Fibroblast of lung (primary cell): ENCODE results near the gene LGALS1.

Source experiments
- EZH2 ChIP-seq: IDR thresholded peaks from 2 replicates; pipeline ENCODE4 v1.5.1; 2012; ENCODE audit warnings: low read length, control low read depth, mild to moderate bottlenecking; ENCODE audit errors: missing control alignments
- TF ChIP-seq, protein P1 (sequence below), 2 donors: IDR thresholded peaks in 1 of 2; conservative IDR thresholded peaks in 1 of 2; 1 replicate in 1 of 2; 2 replicates in 1 of 2; pipeline ENCODE4 v1.5.1; 2011 to 2012; ENCODE audit warnings: low read length in 2 of 2, control low read depth in 1 of 2, inconsistent platforms in 1 of 2, low read depth in 1 of 2, mild to moderate bottlenecking in 1 of 2

DNA sequence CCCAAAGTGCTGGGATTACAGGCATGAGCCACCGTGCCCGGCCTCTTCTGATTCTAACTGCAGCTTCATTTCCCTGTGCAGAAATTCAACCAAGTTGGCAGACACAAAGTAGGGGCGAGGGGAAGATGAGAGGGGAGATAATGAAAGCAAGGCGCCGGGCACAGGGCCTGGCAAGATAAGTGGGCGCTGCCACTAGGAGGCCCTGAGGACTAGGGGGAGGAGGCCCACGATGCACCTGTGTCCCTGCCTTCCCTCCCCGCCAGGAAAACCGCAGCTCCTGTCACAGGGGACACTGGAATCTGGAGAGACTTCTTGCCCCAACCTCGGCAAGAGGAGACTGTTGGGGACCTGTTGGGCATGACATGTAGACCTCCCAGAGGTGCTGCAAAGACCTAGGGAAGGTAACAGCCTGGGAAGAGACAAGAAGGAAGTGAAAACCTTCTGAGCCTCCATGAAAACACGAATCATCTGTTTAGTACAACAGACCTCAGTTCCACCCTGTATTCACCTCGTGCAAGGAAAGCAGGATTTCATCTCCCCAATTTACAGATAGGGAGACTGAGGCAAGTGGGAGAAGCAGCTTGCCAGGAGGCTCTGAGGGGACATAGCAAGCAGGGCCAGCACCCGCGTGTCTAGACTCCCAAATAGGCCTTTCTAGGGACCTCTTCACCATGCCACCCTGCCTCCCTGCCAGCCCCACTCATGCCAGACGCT lies 3.1 kb upstream of the LGALS1 start:
- TF ChIP-seq, protein P1, sequence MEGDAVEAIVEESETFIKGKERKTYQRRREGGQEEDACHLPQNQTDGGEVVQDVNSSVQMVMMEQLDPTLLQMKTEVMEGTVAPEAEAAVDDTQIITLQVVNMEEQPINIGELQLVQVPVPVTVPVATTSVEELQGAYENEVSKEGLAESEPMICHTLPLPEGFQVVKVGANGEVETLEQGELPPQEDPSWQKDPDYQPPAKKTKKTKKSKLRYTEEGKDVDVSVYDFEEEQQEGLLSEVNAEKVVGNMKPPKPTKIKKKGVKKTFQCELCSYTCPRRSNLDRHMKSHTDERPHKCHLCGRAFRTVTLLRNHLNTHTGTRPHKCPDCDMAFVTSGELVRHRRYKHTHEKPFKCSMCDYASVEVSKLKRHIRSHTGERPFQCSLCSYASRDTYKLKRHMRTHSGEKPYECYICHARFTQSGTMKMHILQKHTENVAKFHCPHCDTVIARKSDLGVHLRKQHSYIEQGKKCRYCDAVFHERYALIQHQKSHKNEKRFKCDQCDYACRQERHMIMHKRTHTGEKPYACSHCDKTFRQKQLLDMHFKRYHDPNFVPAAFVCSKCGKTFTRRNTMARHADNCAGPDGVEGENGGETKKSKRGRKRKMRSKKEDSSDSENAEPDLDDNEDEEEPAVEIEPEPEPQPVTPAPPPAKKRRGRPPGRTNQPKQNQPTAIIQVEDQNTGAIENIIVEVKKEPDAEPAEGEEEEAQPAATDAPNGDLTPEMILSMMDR (conservative IDR thresholded peaks at IDR 0.05 in 1 of 2, IDR thresholded peaks at IDR 0.05 in 1 of 2; ENCODE audit: low read depth in 1 of 2, low read length in 2 of 2), result no peak
- TF ChIP-seq EZH2, result no peak
